D721Med (cell line): Measurements from ENCODE around the gene PRSS21.
A peak's percentile ranks its signal among the peaks of the same experiment; 100 is the strongest.

Experiments used
- DNase-seq: peaks from one replicate; pipeline ENCODE4 v3.0.0; 2011; ENCODE audit warnings: low spot score; ENCODE audit not compliant: insufficient read length
- FAIRE-seq: peaks from 2 replicates; lab custom pipeline; 2011; peaks lifted over from hg19 to GRCh38; lab: Jason Lieb, UNC
- TF ChIP-seq, protein P1 (sequence below): IDR thresholded peaks from 2 replicates; pipeline ENCODE4 v1.5.1; 2012; ENCODE audit warnings: mild to moderate bottlenecking, control low read depth; ENCODE audit not compliant: insufficient read depth; ENCODE audit errors: missing control alignments

The PRSS21 gene, protein sequence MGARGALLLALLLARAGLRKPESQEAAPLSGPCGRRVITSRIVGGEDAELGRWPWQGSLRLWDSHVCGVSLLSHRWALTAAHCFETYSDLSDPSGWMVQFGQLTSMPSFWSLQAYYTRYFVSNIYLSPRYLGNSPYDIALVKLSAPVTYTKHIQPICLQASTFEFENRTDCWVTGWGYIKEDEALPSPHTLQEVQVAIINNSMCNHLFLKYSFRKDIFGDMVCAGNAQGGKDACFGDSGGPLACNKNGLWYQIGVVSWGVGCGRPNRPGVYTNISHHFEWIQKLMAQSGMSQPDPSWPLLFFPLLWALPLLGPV

DNA sequence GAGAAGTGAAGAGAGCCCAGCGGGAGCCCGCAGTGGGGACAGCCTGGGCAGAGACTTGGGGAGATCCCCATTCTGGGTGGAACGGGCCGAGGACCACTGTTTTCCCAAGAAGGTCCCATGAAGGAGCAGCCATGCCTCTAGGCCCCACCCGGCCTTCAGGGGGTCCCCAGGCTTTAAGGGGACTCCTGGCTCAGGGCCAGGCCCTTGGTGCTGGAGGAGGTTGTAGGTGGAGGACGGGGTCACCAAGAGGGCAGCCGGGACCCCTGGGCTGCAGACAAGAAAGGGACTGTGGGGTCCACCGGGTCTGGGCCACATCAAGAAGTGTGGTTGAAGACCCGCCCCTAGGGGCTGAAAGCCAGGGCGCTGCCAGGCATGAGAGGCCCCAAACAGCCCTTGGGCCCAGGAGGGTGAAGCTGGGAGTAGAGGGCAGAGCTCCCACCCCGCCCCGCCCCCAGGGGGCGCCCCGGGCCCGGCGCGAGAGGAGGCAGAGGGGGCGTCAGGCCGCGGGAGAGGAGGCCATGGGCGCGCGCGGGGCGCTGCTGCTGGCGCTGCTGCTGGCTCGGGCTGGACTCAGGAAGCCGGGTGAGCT lies at the start of gene PRSS21:
Gene PRSS21 (plus strand): TSS at position 487 of the 589 bp plus-strand sequence. CDS start 32 bp downstream, at position 519.
- TF ChIP-seq, protein P1, sequence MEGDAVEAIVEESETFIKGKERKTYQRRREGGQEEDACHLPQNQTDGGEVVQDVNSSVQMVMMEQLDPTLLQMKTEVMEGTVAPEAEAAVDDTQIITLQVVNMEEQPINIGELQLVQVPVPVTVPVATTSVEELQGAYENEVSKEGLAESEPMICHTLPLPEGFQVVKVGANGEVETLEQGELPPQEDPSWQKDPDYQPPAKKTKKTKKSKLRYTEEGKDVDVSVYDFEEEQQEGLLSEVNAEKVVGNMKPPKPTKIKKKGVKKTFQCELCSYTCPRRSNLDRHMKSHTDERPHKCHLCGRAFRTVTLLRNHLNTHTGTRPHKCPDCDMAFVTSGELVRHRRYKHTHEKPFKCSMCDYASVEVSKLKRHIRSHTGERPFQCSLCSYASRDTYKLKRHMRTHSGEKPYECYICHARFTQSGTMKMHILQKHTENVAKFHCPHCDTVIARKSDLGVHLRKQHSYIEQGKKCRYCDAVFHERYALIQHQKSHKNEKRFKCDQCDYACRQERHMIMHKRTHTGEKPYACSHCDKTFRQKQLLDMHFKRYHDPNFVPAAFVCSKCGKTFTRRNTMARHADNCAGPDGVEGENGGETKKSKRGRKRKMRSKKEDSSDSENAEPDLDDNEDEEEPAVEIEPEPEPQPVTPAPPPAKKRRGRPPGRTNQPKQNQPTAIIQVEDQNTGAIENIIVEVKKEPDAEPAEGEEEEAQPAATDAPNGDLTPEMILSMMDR, result no peak
- FAIRE-seq (no peak), DNase-seq (no peak)

DNA sequence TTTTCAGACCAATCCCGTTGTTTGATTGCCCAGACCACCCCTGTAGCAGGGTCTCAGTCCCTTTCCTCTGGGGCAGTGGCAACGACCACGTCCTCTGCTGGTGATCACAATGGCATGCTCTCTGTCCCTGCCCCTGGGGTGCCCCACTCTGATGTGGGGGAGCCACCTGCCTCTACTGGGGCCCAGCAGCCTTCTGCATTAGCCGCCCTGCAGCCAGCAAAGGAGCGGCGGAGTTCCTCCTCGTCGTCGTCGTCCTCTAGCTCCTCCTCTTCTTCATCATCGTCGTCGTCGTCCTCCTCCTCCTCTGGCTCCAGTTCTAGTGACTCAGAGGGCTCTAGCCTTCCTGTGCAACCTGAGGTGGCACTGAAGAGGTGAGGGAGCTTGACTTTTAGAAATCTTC lies 49.1 kb upstream of the PRSS21 start:
- FAIRE-seq, result no peak
- no peak for DNase-seq
- TF ChIP-seq, protein P1, result no peak

DNA sequence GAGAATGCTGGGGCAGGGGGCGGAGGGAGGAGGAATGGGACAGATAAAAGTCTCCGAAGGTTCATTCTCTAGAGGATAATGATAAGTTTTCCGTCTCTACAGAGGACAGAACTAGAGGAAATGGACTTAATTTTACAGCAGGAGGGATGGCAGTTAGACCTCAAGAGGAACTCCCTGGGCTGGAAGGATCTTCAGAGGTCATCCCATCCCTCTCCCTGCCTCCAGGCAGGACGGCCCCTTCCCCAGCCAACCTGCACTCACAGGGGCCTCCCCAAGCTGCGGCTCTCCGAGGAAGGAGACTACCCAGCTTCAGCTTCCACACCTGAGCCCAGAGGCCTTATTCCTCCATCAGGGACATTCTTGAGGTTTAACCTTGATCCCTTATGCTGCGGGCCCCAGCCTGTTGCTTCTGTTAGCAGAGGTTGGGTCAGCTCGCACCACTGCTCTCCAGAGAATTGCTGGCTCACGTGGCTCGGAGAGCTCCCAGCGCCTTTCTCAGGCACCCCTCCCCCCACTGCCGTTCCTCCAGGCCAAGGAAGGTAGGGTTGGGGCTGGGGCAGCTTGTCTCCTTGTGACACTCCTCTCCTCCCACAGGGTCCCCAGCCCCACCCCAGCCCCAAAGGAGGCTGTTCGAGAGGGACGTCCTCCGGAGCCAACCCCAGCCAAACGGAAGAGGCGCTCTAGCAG lies 48.5 kb upstream of the PRSS21 start:
- TF ChIP-seq, protein P1, result no peak
- FAIRE-seq, result no peak
- DNase-seq, result no peak

DNA sequence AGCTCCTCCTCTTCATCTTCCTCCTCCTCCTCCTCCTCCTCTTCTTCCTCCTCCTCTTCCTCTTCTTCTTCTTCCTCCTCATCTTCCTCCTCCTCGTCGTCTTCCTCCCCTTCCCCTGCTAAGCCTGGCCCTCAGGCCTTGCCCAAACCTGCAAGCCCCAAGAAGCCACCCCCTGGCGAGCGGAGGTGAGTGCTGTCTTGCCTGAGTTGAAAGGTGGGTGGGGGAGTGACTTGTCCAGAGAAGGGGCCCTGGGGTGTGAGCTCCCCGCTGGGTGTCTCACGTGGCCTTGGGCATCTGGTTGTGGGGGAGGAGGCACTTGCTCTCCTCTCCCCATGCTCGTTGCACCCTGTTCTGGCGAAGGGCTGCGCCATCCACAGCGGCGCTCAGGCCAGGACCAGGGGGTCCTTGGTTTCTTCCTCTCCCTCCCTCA lies 47.9 kb upstream of the PRSS21 start:
- FAIRE-seq, result no peak
- TF ChIP-seq, protein P1, result no peak

DNA sequence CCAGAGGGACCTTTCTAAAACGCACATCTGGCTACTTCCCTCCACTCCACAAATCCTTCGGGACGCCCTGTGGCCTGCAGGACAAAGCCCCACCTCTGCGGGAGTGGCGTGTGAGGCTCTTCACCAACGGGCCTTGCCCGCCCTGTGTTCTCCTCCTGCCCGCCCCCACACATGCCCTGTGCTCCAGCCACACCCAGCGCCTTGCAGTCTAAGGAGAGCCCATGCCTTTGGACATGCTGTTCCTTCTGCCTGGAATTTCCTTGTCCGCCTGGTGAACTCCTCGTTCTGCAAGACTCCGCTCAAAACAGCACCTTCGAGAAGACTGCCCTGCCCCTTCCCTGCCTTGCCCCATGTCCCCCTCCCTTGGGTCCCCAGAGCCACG lies 47.4 kb upstream of the PRSS21 start:
- DNase-seq, result no peak
- FAIRE-seq, result no peak
- TF ChIP-seq, protein P1, result no peak

More for the DNA sequence above, 47.9 kb upstream of the PRSS21 start:
- no peak for DNase-seq

DNA sequence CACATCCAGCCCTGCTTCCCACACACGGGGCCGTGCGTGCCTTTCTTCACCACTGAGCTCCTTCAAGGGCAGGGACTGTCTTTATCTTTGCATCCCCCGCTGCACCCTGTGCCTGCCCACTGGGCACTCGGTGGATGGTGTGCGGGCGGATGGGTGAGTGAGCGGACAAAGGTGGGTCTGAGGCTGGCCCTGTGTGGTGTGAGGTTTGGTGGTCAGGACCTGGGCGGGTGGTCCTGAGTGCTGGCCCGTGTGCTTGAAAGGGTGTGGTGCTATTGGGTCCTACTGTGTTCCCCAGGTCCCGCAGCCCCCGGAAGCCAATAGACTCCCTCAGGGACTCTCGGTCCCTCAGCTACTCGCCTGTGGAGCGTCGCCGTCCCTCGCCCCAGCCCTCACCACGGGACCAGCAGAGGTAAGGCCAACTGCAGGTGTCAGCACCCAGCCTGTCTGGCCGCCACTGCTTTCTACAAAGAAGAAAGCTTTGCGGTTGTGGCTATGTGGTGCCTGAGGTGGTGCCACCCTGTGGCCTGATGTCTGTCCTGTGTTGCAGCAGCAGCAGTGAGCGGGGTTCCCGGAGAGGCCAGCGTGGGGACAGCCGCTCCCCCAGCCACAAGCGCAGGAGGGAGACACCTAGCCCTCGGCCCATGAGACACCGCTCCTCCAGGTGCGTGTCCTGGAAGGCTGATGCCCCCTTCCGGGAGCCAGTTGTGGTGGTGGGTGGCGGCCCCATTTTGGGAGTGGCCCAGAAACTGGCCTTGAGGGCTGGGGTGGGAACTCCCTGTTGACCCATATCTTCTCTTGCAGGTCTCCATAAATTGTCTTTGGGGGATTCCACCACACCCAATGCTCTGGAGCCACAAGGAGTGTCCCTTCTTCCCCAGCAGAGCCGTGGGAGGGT lies 46.7 kb upstream of the PRSS21 start:
- DNase-seq, result no peak
- TF ChIP-seq, protein P1, result peak; percentile 0

More for the DNA sequence above, 46.7 kb upstream of the PRSS21 start:
- FAIRE-seq, result no peak
